Myocyte (in vitro differentiated cells): ENCODE results near the gene PRKN. TPM values are rescaled to one million over a fixed set of nuclear protein-coding genes. Genes with fewer than 3 reads are reported as not detected.

Experiments used
- DNase-seq: peaks from one replicate; pipeline ENCODE4 v3.0.0-alpha.2; 2012; ENCODE audit warnings: low read depth
- total RNA-seq: library from RNA; depleted of rRNA; stranded (reverse); fragments of >200 nt; gene quantifications from 2 replicates; pipeline ENCODE4 v1.2.3, GENCODE V29; 2014

The PRKN gene
- total RNA-seq, 1 donor from 2014 or later: 8.9 TPM

DNA sequence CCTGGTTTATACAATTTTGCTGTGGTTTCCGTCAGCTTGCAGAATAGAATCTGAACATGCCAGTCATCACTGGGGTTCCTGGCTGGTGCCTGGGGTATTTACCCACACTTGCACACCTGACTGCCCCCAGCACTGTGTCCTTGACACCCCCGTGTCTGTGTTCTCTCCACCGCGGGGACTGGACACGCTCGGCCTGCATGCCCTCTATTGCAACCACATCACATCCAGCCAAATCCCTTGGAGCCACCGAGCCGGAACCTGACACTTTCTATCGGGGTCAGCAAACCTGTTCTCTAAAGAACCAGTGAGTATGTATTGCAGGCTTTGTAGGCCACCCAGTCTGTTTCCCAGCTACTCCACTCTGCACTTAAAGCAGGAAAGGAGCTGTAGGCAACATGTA lies 527.5 kb downstream of the PRKN start:
- no peak for DNase-seq

DNA sequence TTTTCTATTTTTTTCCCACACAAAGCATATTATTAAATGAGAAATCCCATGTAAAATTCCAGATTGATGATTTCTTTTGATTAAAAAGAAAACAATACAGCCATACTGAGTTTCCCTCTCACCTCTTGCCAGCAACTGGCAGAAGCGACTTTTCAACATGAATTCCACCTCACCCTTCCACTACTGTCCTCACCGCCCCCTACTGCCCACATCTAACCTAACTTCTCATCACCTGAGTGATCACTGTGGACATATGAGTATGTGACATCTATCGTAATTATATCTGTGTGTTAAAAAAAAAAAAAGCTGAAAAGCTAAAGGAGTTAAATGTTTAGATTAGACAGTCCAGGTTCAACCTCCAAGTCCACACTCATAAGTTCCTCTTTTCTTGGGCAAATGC lies 528.6 kb downstream of the PRKN start:
- no peak for DNase-seq

DNA sequence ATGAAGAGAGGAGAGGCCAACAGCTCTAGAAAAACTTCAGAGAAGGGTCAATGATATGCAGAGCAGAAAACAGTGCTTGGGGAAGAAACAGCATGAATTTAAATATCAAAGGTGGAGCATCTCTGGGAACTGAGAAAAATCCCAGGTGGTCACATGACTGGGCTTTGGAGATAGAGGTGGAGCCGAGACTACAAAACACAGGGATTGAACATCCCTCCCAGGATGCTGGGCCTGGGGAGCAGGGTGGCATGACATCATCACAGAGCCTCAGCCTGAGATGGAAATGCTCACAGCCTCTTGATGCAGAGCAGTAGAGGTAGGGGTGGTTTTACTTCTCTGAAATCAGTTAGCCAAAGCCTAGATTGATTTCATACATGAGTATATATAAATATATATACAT lies 529.5 kb downstream of the PRKN start:
- DNase-seq: no peak

DNA sequence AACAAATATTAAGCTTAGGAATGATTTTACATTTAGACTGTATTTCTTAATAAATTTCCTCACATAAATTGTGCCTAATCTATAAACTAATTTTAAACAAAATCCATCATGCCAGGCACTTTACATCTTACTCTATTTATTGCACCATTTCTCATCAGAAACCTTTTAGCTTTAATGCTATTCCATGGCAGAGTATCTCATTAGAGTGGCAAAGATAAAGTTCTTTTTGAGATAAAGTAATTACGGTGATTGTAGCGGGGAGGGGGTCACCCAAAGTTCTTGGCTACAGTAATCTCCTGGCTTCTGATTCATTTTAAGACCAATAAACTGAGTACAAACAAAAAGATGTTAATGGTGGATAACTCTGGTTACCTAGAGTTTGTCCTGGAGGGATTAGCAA lies 532.1 kb downstream of the PRKN start:
- no peak for DNase-seq

DNA sequence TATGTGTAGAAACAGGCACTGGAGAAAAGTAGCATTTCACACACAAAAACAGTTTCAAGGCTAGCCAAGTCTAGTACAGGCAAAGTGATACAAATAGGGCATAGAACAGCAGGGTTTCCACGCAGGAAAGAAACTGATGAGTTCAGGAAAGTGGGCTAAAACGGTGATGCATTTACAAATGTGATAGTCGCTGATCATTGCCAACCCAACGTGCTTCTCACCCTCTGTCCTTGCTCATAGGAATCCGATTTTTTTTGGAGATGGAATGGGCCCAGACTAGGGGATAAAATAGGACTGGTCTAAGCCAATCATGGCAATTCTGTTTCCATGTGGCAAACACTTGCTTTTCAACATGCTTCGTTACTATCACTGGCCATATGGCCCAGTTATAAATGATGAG lies 536.6 kb downstream of the PRKN start:
- no peak for DNase-seq

DNA sequence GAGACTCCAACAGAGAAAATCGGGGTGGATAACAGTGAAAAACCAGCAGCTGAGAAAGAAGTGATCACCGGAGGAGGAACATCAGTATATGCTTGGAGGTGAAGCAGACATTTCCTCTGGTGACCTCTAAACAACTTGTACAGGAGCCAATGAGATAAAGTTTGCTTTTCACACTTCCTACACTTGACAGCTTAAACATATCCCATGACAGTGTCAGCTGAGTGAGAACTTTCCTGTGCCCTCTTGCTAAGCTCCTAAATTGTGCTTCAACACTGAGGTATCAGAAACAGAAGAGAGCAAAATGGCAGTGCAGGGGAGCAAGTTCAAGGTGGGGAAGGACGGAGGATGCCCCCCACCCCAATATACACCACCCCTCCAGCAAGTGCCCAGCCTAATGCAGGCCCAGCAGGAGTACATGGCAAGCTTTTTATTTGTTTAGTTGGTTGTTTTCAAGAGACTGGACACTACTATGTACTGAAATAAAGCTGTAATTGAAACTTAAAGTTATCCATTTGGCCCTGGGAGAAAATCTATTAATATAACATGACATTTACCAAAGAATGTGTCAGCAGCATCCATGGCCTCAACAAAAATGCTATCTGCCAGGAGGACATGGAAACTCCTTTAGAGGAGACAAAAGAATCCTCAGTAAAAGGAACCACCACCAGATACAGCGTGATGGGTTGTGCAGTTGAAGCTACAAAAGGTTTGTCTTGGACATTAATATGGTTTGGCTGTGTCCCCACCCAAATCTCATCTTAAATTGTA lies 540.2 kb downstream of the PRKN start:
- no peak for DNase-seq

DNA sequence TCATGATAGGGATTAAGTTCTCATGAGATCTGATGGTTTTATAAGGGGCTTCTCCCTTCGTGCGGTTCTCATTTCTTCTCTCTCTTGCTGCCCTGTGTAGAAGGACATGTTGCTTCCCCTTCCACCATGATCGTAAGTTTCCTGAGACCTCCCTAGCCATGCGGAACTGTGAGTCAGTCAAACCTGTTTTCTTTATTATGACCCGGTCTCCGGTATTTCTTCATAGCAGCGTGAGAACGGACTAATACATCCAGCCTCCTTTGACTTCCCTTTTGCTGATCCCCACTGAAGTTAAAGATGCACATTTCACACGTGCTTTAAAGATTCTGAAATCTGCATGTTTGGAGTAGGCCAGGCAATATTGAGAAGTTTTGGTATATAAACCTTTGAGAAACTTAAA lies 543.1 kb downstream of the PRKN start:
- no peak for DNase-seq

DNA sequence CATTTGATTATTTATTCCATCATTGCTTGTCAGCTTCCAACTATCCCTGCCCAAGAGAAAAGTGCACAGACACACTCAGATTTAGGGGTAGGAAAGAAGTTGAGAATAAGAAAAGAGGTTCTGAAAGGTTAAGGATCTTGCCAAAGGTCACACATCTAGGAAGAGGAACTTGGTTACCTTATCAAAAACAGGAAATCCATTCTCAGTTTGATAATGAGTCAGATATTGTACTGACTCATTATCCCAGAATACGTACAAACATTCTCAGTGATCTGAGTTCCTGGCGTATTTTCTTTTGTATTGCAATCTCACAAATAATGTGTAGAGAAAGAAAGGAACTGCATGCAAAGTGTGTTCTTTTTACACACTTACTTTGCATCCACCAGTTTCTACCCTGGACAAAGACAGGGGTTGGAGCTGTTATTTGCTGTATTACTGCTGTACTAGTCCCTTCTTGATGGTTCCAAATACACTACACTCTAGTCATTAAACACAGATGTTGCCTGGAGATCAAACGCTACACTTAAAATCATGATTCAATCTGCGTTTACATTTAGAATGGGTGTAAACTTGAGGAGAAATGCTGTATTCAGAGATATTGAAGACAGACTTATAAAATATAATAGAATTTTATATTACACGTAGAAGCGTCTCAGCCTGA lies 545.7 kb downstream of the PRKN start:
- DNase-seq: no peak

DNA sequence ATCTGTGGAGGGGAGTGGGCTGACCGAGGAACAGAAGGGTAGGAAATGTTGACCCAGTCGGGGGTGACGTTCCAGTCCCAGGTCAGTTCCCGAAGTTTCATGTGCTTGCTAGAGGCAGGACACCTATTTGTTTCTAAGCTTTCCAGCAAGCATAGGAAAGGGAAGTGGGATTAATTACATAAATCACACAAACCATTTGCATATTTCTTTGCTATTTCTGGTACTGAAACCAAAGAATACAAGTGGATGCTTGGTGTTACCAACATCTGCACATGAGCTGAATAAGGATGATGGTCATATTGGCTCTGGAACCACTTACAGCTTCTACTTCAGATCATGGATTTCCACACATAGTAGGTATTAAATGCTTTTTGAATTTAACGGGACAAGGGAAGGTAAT lies 546.5 kb downstream of the PRKN start:
- no peak for DNase-seq

DNA sequence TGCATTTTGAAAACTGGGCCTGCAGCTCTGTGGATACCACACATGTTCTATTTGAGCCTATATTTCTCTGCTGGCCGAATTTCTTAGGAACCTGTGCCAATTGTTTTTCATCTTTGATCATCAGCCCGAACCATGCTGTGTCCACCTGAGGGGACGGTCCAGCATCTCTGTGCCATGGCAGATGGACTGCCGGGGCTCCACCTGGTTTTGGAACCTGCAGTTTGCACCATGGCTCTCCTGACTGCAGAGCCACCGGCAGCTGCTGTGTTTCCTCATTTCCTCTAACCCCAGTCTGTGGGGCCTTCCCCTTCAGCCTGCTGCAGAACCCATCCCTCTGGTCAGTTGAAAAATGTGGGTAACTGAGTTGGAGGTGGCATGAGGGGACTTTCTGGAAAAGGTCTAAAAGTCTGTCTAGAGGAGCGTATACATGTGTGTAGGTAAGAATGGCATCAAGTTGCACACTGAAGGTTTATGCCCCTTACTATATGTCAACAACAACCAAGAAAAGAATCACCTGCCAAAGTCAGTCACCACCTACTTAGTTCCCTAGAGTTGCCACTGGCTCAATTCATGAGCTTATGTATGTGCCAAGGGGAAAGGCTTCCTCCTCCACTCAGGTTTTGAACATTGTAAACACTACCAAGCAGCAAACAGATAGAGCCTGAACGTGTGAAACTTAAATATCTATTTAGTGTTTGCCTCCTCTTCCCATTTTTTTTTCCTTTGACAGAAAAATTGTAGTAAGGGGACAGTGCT lies 548.2 kb downstream of the PRKN start:
- no peak for DNase-seq

DNA sequence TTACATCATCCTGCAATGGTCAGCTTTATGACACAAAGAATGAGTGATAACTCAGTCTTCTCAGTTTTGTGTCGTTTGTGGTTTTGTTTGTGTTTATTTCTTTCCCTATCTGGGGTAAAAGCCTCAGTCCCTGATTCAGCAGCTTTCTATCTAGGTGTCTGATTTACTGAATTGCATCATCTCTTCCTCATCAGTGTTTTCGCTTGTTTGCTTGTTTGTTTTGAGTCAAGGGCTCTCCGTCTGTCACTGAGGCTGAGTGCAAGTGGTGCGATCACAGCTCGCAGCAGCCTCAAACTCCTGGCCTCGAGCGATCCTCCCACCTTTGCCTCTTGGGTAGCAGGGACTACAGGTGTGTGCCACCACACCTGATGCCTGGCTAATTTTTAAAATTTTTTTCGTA lies 548.9 kb downstream of the PRKN start:
- no peak for DNase-seq

DNA sequence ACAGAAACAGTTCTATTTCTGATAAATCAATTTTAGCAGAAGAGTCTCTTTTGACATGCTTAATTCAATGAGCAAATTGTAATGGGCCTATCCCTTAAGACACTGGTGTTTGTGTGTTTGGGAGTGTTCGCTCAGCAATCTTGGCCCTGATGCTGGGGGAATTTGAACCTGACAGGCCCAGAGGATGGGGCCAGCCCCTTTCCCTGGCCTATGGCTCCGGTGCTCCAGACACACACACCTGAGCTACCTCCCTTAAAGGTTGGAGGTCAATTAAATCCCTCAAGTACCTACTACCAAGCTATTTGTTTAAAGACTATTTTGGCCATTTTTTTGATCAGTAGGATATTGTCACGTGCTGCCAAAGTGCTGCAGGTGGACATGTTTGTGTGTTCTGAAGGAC lies 549.3 kb downstream of the PRKN start:
- DNase-seq: no peak

DNA sequence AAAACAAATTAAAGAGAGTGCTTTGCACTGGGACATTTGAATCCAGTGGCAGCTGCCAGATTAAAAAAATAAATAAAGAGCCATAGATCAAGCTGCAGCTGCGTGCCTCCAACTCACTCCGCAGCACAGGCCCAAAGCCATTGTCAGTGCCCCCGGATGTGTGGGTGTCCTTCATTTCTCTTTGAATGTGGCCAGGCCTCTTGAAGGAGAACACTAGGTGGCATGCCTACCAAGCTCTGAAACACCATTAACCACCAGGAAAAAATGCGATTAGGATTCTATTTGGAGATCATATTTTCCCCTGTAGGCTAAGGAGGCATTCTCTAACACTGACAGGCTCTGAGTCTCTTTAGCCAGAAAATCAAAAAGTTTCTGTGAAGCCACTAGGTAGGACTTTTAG lies 549.8 kb downstream of the PRKN start:
- peak; percentile 72 for DNase-seq

DNA sequence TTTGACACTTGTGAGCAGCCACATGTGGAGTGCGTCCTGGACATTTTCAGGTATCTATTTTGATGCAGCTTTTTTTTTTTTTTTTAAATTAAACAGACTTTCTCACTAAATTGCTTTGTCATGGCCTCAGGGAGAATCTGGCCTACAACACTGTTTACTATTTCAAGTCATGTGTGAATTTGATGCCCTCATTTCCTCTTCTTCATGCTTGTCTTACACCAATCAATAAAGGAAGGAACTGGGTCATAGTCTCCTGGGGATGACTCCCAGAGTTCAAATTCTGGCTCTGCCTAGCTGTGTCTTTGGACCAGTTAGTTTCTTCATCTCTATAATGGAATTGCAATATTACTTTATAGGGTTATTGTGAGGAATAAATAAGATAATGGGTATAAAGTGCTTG lies 554.1 kb downstream of the PRKN start:
- DNase-seq: no peak

DNA sequence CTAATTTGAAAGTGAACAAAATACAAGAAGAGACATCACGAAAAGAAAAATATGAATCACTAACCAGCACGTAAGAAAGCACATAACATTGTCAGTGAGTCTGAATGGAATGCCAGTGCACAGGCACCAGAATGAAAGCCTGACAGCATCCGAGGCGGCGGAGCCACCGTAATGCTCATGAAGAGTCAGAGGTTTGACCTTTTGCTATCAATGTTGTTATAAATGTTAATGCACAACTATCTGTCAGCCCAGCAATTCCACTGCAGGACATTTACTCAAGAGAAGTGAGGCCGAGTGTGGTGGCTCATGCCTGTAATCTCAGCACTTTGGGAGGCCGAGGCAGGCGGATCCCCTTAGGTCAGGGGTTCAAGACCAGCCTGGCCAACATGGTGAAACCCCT lies 562.1 kb downstream of the PRKN start:
- no peak for DNase-seq

DNA sequence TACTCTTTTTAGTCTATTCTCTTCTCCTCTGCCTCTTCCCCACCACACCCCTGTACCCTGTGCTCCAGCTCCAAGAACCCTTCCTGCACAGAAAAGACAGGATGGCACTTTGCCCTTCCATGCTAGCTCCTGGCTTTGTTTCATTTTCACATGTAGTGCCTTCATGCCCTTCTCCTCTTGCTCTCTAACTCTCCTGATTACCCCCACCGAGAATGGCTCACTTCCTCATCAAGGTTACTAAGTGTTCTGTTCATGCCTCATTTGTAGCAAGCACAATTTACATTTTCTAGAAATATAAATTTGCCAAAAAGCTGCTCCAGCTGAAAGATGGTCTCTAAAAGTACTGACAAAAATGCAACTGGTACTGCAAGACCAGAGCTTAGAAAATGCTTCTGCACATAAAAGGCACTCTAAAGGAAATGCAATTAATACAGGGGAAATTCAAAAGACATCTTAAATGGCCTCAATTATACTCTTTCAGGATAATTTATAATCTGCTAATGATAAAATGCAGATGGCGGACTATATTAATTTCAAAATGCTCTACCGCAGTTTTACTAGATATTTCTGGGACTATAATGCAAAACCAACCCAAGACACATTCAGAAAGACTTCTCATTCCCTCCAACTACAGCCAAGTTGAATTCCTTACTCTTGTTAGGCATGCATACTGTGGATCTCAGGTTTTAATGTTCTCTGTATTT lies 570.2 kb downstream of the PRKN start:
- DNase-seq: no peak

DNA sequence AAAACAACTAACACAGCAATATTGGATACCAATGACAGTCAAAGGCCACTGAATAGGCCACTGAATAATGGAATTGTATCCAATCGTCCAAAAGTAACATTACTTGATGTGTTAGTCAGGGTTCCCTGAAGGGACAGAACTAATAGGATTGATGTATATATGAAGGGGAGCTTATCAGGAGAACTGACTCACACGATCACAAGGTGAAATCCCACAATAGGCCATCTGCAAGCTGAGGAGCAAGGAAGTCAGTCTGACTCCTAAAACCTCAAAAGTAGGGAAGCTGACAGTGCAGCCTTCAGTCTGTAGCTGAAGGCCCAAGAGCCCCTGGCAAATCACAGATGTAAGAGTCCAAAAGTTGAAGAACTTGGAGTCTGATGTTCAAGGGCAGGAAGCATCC lies 571.4 kb downstream of the PRKN start:
- no peak for DNase-seq

DNA sequence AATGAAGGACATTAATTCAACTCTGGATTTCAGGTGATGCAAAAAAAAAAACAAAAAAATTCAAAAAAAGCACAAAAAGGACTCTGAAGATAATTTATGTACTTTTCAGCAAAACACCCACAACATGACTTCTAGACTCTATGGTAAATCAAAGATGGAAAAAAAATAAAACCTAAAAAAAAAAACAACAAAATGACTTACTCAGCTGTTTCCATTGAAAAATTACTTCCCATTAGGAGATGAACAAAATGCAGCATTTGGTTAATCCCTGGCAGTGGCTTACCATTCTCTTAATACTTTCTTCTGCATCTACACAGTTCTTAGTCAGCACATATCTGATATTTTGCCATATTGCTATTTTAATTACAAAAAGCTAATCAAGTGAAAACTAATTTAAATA lies 572.6 kb downstream of the PRKN start:
- DNase-seq: no peak

DNA sequence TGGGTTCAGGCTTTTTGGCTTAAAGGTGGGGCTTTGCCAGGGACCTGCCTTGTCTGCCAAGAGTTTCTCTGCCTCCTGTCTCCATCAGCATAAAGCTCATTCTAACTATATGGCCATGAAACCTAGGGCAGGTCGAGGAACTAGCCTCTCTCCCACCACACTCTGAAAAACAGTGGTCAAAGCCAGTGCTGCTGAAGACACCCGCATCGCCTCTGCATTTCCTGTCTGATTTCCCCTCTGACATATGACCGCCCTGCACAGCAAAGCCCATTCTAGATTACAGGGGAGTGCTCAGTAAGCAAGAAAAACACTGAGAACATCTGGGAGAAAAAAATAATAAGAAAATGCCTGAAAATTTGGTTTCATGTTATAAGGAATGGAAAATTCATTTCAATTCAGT lies 573.6 kb downstream of the PRKN start:
- DNase-seq: no peak

DNA sequence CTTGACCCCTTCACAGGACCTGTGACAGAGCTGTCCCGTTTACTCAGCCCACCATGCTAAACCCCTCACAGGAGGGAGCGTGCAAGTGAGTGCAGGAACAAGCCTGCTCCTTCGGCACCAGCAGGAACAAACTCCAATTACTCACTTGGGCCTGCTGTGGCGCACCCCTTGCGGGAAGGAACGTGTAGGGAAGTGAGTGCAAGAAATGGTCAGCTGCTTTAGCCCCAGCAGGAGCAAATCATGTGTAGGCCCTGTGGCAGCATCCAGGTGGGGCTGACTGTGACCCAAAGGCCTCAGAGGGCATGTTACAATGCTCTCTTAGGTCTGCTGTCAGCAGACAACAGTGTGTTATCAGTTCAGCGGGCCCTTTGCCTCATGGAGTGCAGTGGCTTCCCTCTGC lies 574.4 kb downstream of the PRKN start:
- no peak for DNase-seq

DNA sequence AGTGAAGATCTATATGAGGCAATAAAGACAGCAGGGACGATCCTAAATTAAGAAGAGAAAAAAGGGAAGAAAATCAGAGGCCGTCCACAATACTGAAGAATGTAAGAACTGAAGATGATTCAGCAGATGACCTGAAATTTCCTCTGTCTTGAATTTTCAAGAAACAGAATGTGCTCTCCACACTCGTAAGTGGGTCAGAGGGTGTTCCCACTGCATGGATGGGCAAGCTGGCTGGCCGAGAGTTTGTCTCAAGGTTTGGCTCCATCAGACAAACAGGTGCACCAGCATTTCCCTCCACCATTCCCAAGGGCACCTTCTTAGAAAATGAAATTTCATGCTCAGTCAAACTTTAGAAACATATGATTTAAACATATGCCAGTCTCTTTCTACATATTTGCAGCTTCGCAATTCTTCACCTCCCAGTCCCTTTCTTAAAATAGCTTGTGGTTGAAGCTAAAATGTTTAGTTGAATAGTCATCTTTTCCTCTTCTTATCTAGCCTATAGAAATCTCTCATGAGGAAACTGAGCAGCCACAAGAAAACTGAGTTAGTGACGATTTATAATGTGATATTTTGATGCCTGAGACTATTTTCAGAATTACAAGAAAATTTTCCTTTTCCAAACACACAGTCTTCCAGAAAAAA lies 576.4 kb downstream of the PRKN start:
- DNase-seq: peak; percentile 33
